Measurements from ENCODE around the gene C22orf39.

The C22orf39 gene

DNA sequence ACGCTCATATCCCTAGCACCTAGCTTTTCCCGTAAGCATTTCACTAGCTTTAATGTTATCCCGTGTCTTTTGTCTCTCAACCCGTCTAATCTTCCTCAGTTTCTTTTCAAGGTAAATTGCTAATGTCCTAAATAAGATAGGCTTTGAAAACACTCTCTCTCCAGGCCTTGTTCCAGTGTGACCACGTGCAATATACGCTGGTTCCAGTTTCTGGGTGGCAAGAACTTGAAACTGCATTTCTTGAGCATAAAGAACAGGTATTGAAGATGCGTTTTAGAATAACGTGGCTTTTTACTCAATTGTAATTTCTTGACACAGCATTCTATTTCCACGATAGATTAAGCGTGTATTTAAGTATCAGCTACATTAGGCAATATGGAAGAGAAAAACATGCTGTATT lies 33.3 kb upstream of the C22orf39 start:
- TF ChIP-seq, protein P1, sequence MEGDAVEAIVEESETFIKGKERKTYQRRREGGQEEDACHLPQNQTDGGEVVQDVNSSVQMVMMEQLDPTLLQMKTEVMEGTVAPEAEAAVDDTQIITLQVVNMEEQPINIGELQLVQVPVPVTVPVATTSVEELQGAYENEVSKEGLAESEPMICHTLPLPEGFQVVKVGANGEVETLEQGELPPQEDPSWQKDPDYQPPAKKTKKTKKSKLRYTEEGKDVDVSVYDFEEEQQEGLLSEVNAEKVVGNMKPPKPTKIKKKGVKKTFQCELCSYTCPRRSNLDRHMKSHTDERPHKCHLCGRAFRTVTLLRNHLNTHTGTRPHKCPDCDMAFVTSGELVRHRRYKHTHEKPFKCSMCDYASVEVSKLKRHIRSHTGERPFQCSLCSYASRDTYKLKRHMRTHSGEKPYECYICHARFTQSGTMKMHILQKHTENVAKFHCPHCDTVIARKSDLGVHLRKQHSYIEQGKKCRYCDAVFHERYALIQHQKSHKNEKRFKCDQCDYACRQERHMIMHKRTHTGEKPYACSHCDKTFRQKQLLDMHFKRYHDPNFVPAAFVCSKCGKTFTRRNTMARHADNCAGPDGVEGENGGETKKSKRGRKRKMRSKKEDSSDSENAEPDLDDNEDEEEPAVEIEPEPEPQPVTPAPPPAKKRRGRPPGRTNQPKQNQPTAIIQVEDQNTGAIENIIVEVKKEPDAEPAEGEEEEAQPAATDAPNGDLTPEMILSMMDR (IDR thresholded peaks at IDR 0.05; ENCODE audit: low read depth, low read length, missing control alignments): no peak
- DNase-seq (ENCODE audit: extremely low read depth, low read depth): no peak
- peak overlapping the region; percentile 71 for H3K4me3 ChIP-seq (replicated peaks; ENCODE audit: low read depth, low read length)

DNA sequence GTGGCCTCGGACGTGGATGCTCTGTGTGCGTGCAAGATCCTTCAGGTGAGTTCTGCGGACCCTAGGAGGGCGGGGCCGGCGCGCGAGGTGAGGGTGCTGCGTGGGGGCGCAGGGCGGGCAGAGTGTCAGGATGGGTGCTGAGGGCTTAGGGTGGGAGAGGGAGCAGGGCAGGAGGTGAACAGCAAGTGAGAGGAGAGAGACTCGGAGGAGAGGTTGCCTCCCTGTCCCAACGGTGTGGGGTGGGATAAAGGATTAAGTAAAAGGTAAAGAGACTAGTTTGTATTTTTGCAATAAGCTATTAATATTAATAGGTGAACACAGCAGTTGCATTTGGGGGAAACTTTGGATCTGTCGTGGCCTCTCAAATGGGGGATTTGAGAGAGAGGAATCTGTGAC lies 32.7 kb upstream of the C22orf39 start:
- DNase-seq (ENCODE audit: extremely low read depth, low read depth): no peak
- TF ChIP-seq, protein P1 (IDR thresholded peaks at IDR 0.05; ENCODE audit: low read depth, low read length, missing control alignments): no peak
- peak overlapping the region; percentile 71 for H3K4me3 ChIP-seq (replicated peaks; ENCODE audit: low read depth, low read length)

DNA sequence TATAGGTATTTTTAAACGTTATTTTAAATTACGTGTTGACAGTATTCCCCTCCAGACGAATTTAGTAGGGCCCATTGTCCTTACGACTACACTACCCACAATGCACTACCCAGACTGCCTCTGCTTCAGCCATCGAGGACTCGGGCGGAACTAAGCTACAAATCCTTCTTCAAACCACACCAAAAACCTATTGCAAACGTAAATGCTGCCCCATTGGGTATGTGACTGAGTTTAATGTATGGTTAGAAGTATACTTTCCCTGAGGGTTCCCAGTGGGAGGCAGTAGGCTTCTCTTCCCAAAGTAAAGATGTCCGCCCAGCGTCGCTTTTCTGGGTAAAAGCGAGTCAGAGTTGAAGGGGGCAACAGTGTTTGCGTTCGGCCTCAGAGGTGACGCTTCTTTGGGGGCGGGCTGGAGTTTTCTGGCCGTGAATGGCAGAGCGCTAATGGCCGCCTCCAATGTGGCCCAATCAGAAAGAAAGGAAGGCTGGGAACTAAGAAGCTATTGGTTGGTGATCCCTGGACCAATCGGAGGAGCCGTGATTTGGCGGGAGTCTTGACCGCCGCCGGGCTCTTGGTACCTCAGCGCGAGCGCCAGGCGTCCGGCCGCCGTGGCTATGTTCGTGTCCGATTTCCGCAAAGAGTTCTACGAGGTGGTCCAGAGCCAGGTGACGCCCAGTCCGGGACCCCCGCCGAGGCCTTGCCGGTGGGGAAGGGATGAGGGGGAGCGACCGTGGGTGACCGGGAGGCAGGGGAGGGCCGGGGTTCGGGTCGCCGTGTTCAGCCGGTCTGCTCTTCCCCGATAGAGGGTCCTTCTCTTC lies 32.1 kb upstream of the C22orf39 start, which contains the start of gene CDC45:
CDC45 (plus strand) TSS at position 566 of the 818 bp plus-strand sequence; CDS start at position 615, 49 bp downstream.
- TF ChIP-seq, protein P1 (IDR thresholded peaks at IDR 0.05; ENCODE audit: low read depth, low read length, missing control alignments): no peak
- H3K4me3 ChIP-seq (replicated peaks; ENCODE audit: low read depth, low read length): peak within 1 kb of the TSS; percentile 71
- DNase-seq (ENCODE audit: extremely low read depth, low read depth): peak; percentile 97

DNA sequence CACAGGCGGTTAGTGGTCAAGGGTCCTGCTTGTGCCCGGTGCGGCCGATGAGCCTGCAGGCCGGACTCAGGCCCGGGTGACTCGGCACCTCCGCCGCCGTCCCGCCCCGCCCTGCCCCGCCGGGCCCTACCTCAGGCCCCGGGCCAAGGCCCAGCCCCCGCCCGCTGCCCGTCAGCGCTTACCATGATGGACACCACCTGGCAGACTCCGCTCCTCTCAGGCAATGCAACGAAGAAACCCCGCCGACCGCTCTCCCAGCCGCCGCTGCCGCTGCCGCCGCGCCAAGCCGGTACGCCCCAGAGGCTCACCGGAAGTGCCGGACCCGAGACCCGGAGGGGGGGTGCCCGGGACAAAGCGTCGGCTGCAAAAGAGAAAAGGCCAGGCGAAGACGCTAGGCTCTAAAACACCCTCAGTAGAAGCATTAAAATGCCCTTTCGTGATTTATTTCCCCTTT lies 31.4 kb upstream of the C22orf39 start, which contains the start of gene UFD1:
UFD1 (minus strand) TSS at position 293 of the 454 bp plus-strand sequence; CDS start at position 185, 108 bp downstream.
- DNase-seq (ENCODE audit: extremely low read depth, low read depth): no peak
- H3K4me3 ChIP-seq (replicated peaks; ENCODE audit: low read depth, low read length): peak within 1 kb of the TSS; percentile 71
- TF ChIP-seq, protein P1 (IDR thresholded peaks at IDR 0.05; ENCODE audit: low read depth, low read length, missing control alignments): no peak

DNA sequence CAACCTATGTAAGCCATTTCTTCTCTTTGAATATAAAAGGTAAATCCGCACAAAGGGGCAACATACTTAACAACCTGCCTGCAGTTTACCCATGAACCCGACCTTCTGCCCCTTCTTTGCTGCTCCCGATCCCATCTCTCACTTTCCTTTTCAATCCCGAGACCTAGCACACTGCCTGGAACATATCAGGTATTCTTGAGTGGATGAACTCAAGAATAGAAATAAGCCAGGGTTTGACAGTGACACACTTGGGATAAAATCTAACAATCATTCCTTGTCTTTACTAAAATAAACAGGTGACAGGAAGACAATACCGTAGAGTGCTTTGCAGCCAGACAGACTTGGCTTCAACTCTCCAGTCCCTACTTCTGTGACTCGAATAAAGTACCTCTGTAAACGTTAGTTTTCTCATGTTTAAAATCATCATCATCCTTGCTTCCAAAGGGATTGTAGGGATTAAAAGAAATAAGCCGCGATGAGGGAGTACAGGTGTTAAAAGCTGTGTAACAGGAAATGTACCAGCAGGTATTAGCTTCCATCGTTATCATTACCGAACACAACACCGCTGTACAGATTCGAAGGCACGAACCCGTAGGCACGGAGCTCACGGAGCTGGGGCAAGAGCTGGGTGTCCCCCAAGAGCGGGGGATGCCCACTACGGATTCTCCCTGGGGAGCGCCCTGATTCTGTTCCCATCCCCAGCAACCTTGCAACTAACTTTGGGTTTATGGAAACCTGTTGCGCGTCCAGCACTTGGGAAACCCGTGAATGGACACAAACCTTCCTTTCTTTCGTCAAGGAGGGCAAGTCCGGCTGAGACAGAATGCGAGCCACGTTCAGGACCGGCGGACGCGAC lies 30.8 kb upstream of the C22orf39 start:
- no peak for DNase-seq (ENCODE audit: extremely low read depth, low read depth)
- TF ChIP-seq, protein P1 (IDR thresholded peaks at IDR 0.05; ENCODE audit: low read depth, low read length, missing control alignments): peak; percentile 0
- H3K4me3 ChIP-seq (replicated peaks; ENCODE audit: low read depth, low read length): peak overlapping the region; percentile 71

DNA sequence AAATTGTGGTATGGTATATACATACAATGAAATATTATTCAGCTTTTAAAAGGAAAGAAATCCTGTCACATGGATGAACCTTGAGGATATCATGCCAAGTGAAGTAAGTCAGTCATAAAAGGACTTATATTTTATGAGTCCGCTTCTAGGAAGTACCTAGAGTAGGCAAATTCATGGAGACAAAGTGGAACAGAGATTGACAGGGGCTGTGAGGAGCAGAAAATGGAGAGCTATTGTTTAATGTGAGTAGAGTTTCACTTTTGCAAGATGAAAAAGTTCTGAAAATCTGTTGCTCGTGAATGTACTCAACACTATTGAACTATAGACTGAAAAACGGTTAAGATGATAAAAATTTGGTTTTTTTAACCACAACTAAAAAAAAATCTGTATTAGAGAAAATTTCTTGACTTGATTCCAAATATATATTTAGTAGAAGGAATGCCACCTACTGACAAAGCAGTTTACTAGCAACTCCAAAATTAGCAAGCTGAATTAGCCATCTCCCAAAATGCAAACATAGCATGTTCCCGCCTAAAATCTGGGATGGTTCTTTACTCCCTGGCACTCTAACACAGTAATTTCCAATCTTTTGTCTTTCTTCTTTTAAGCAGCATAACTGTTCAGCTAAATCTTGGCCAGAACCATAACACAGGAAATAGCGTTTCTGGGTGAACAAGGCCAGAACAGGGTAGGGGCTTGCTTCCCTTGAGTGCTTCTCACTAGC lies 30.0 kb upstream of the C22orf39 start:
- TF ChIP-seq, protein P1 (IDR thresholded peaks at IDR 0.05; ENCODE audit: low read depth, low read length, missing control alignments): peak; percentile 8
- peak overlapping the region; percentile 71 for H3K4me3 ChIP-seq (replicated peaks; ENCODE audit: low read depth, low read length)
- DNase-seq (ENCODE audit: extremely low read depth, low read depth): no peak
